ENCODE data around the gene GUSB. TPM values are rescaled to one million over a fixed set of nuclear protein-coding genes. Genes with fewer than 3 reads are reported as not detected.
A peak's percentile ranks its signal among the peaks of the same experiment; 100 is the strongest.
"Not testable (repeated sequence)": the region's sequence is repeated elsewhere in the genome, so short reads cannot be mapped to it uniquely, and the experiment has no call there.

Gene GUSB
- 10 to 100 TPM; 27.7 to 35.2 (median 33.8) TPM for total RNA-seq

GRCh38 chr7:65981965-65982792 lies at the start of gene GUSB:
GUSB (minus strand) TSS chr7:65982213; CDS start chr7:65982183, 30 bp downstream.
- Histone ChIP-seq H3K4me1 (peaks cover 0 to 3% of the 10 kb centered on the region in 2 donors), H3K27me3 (no peaks in the 10 kb centered on the region), H3K4me3 (peak within 1 kb of the TSS; percentile 80 to 94 (median 87)), H3K27ac (peak within 1 kb of the TSS; percentile 88 to 89), H3K36me3 (no peaks in the 10 kb centered on the region), H3K9me3 (no peaks in the 10 kb centered on the region)
- intact Hi-C loops (cut with DNase I; ENCODE audit: low total_unique reads), result no loop called here
- peak; percentile 69 to 86 for DNase-seq (ENCODE audit: low spot score in 2 of 2)
- peak in 1 of 3 donors; percentile 11 for TF ChIP-seq CTCF (IDR thresholded peaks at IDR 0.05)
- no peak for TF ChIP-seq POLR2A (IDR thresholded peaks at IDR 0.05)
- peak; percentile 70 to 80 (median 75) for TF ChIP-seq POLR2AphosphoS5 (IDR thresholded peaks at IDR 0.05)

GRCh38 chr7:66028342-66028741 lies 46.3 kb upstream of the GUSB start:
- H3K27me3 ChIP-seq; H3K27ac ChIP-seq; H3K4me1 ChIP-seq; H3K4me3 ChIP-seq; intact Hi-C loops (cut with DNase I; ENCODE audit: low total_unique reads); H3K36me3 ChIP-seq; H3K9me3 ChIP-seq; DNase-seq (ENCODE audit: low spot score in 2 of 2): not testable (repeated sequence)

- Histone ChIP-seq H3K9me3 (no peaks in the 10 kb centered on the region), H3K27me3 (no peaks in the 10 kb centered on the region), H3K4me1 (no peaks in the 10 kb centered on the region), H3K27ac (no peak overlapping the region), H3K4me3 (no peak overlapping the region), H3K36me3 (no peaks in the 10 kb centered on the region)
- DNase-seq (ENCODE audit: low spot score in 2 of 2), result no peak
- TF ChIP-seq CTCF (IDR thresholded peaks at IDR 0.05), result no peak
- no peak for TF ChIP-seq POLR2AphosphoS5 (IDR thresholded peaks at IDR 0.05)
- intact Hi-C loops (cut with DNase I; ENCODE audit: low total_unique reads), result no loop called here
Observed at GRCh38 chr7:66016131-66016461, 34.1 kb upstream of the GUSB start.

GRCh38 chr7:66015440-66016130 lies 33.6 kb upstream of the GUSB start:
- no peaks in the 10 kb centered on the region for H3K36me3 ChIP-seq
- no peak for TF ChIP-seq POLR2AphosphoS5 (IDR thresholded peaks at IDR 0.05)
- TF ChIP-seq POLR2A (IDR thresholded peaks at IDR 0.05), result no peak
- no peak for TF ChIP-seq CTCF (IDR thresholded peaks at IDR 0.05)
- intact Hi-C loops (cut with DNase I; ENCODE audit: low total_unique reads), result no loop called here
- H3K4me1 ChIP-seq, result no peaks in the 10 kb centered on the region
- H3K27ac ChIP-seq, result no peak overlapping the region
- no peaks in the 10 kb centered on the region for H3K9me3 ChIP-seq
- H3K27me3 ChIP-seq, result no peaks in the 10 kb centered on the region
- DNase-seq (ENCODE audit: low spot score in 2 of 2), result no peak
- no peak overlapping the region for H3K4me3 ChIP-seq

GRCh38 chr7:66013938-66014337 lies 31.9 kb upstream of the GUSB start:
- no peak for TF ChIP-seq POLR2A (IDR thresholded peaks at IDR 0.05)
- TF ChIP-seq CTCF (IDR thresholded peaks at IDR 0.05), result peak in 1 of 3 donors; percentile 42
- TF ChIP-seq POLR2AphosphoS5 (IDR thresholded peaks at IDR 0.05), result no peak
- Histone ChIP-seq H3K27me3 (no peaks in the 10 kb centered on the region), H3K9me3 (no peaks in the 10 kb centered on the region), H3K4me1 (no peaks in the 10 kb centered on the region), H3K27ac (no peak overlapping the region), H3K36me3 (no peaks in the 10 kb centered on the region), H3K4me3 (no peak overlapping the region)
- intact Hi-C loops (cut with DNase I; ENCODE audit: low total_unique reads), result no loop called here
- DNase-seq (ENCODE audit: low spot score in 2 of 2), result peak in 1 of 2 donors; percentile 55
